ENCODE measurements around the gene CINP.
A peak's percentile ranks its signal among the peaks of the same experiment; 100 is the strongest.

The CINP gene

GRCh38 chr14:102373110-102373509 is 10.4 kb upstream of the CINP start:
- TF ChIP-seq, protein P1, sequence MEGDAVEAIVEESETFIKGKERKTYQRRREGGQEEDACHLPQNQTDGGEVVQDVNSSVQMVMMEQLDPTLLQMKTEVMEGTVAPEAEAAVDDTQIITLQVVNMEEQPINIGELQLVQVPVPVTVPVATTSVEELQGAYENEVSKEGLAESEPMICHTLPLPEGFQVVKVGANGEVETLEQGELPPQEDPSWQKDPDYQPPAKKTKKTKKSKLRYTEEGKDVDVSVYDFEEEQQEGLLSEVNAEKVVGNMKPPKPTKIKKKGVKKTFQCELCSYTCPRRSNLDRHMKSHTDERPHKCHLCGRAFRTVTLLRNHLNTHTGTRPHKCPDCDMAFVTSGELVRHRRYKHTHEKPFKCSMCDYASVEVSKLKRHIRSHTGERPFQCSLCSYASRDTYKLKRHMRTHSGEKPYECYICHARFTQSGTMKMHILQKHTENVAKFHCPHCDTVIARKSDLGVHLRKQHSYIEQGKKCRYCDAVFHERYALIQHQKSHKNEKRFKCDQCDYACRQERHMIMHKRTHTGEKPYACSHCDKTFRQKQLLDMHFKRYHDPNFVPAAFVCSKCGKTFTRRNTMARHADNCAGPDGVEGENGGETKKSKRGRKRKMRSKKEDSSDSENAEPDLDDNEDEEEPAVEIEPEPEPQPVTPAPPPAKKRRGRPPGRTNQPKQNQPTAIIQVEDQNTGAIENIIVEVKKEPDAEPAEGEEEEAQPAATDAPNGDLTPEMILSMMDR (IDR thresholded peaks at IDR 0.05; ENCODE audit: borderline replicate concordance, insufficient read depth, low read depth, low read length), result no peak
- no peak overlapping the region for H3K4me3 ChIP-seq (ENCODE audit: low read depth, low read length)

- no peak overlapping the region for H3K4me3 ChIP-seq (ENCODE audit: low read depth, low read length)
Measured at GRCh38 chr14:102371361-102371760, 8.7 kb upstream of the CINP start.

GRCh38 chr14:102370305-102370809 is 7.7 kb upstream of the CINP start:
- TF ChIP-seq, protein P1 (IDR thresholded peaks at IDR 0.05; ENCODE audit: borderline replicate concordance, insufficient read depth, low read depth, low read length), result no peak
- no peak overlapping the region for H3K4me3 ChIP-seq (ENCODE audit: low read depth, low read length)

More at GRCh38 chr14:102371361-102371760, 8.7 kb upstream of the CINP start:
- TF ChIP-seq, protein P1 (IDR thresholded peaks at IDR 0.05; ENCODE audit: borderline replicate concordance, insufficient read depth, low read depth, low read length), result no peak

DNA sequence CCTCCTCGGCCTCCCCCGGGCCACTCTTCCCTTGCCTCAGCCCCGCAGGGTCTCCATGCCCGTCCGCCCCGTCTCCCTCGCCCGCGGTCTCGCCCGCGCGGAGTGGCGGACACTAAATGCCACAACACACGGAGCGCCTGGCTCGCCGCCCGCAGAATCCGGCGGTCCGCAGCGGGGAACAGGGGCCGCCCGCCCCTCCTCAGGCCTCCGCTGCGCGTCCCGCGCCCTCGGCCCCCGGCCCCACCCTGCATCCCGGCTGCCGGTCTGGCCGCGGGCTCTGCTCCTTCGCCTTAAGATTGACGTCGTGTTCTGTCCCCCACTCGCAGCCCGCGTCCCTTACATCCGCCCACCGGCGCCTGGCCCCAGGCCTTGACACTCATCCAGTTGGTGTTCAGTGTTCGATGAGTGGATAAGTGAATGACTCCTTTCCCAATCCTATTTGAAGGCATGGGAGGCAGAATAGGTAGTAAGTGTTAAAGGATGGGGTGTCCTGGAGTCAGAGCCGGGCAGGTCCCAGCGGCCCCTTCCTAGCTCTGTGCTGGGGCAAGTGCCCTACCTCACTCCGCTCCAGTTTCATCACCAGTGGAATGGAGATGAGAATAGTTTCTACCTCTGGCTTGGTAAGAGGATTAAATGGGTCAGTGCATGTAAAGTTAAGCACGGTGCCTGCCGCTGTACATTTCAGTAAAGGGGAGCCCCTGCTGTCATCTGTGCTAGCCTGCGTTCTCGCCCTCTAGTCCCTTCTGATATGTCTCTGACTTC is 673 bp upstream of the CINP start:
- H3K4me3 ChIP-seq (ENCODE audit: low read depth, low read length), result peak overlapping the region; percentile 70
- TF ChIP-seq, protein P1 (IDR thresholded peaks at IDR 0.05; ENCODE audit: borderline replicate concordance, insufficient read depth, low read depth, low read length), result no peak

DNA sequence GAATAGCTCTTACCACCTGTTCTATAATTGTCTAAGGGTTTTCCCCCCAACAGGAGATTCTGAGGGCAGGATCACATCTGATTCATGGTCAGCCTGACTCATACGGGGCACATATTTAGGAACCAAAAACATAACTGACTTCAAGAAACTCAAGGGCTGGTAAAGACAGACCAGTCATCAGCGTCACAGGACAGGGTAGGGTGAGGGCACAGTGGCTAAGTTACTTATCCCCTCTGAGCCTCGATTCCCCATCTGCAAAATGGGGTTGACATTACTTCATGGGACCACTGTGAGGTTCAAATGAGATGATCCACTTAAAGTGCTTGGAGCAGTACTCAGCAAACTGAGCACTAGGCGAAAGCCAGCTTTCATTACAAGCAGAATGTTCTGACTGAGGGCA is 606 bp downstream of the CINP start:
- TF ChIP-seq, protein P1 (IDR thresholded peaks at IDR 0.05; ENCODE audit: borderline replicate concordance, insufficient read depth, low read depth, low read length), result no peak
- H3K4me3 ChIP-seq (ENCODE audit: low read depth, low read length), result peak overlapping the region; percentile 70

DNA sequence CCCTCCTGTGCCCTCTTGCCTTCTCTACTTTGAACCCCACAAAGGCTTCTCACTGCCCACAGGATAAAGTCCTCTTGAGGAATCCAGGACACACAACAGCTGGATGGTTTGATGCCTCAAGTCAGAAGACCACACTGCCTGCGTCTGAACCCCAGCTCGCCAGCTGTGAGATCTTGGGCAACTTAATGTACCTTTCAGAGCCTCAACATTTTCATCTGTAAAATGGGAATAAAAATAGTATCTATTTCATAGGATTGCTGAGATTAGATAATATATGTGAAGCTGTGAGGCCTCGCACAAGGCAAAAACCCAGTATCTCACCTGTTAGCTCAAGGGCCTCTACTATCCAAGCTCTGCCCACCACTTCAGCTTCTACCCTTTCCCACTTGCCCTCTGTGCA is 2.3 kb downstream of the CINP start:
- TF ChIP-seq, protein P1 (IDR thresholded peaks at IDR 0.05; ENCODE audit: borderline replicate concordance, insufficient read depth, low read depth, low read length), result no peak
- H3K4me3 ChIP-seq (ENCODE audit: low read depth, low read length), result no peak overlapping the region

GRCh38 chr14:102359341-102359740 is 3.3 kb downstream of the CINP start:
- TF ChIP-seq, protein P1 (IDR thresholded peaks at IDR 0.05; ENCODE audit: borderline replicate concordance, insufficient read depth, low read depth, low read length), result no peak
- H3K4me3 ChIP-seq (ENCODE audit: low read depth, low read length), result no peak overlapping the region
